22Rv1 (cell line): ENCODE measurements around the gene PDPR.
A peak's percentile ranks its signal among the peaks of the same experiment; 100 is the strongest.
"Not testable (repeated sequence)": the region's sequence is repeated elsewhere in the genome, so short reads cannot be mapped to it uniquely, and the experiment has no call there.

ENCODE experiments used
- H3K27ac ChIP-seq: fragments of 450-650 bp; 2 replicates; pipeline ENCODE4 v1.5.1; 2017
- ZFX ChIP-seq: fragments of 450-650 bp; IDR thresholded peaks from 2 replicates; pipeline ENCODE4 v1.6.1; 2017; ENCODE audit warnings: antibody characterized with exemption, borderline replicate concordance
- TF ChIP-seq, protein P1 (sequence below): fragments of 450-650 bp; IDR thresholded peaks from 2 replicates; pipeline ENCODE4 v1.5.1; 2017; ENCODE audit warnings: mild to moderate bottlenecking

Gene PDPR

DNA sequence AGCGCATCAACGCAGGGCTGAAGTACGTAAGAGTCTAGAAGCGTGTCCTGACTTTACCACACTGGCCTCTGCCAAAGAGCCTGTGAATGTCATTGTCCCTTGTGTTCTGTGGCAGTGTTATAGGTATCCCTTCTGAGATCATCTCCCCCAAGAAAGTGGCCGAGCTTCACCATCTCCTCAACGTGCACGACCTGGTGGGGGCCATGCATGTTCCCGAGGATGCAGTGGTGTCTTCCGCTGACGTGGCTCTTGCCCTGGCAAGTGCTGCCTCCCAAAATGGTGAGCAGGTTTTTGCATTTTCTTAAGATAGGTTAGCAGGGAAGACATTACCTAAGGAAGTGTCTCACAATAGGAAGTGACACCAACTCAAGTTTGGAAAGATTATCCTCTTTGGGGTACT is 14.7 kb downstream of the PDPR start:
- not testable (repeated sequence) for H3K27ac ChIP-seq

- not testable (repeated sequence) for H3K27ac ChIP-seq
Observed at GRCh38 chr16:70135796-70136195, 21.7 kb downstream of the PDPR start.

DNA sequence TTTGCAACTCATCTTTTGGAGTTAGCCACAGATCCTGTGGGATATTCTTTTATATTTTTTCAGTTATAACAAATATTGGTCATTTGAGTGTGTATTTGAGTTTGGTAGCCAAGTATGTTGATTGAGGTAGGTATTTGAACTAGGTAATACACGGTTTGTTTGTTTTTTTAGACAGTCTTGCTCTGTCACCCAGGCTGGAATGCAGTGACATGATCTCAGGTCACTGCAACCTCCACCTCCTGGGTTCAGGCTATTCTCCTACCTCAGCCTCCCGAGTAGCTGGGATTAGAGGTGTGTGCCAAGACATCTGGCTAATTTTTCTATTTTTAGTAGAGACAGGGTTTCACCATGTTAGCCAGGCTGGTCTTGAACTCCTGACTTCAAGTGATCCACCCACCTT is 22.5 kb downstream of the PDPR start:
- not testable (repeated sequence) for H3K27ac ChIP-seq

DNA sequence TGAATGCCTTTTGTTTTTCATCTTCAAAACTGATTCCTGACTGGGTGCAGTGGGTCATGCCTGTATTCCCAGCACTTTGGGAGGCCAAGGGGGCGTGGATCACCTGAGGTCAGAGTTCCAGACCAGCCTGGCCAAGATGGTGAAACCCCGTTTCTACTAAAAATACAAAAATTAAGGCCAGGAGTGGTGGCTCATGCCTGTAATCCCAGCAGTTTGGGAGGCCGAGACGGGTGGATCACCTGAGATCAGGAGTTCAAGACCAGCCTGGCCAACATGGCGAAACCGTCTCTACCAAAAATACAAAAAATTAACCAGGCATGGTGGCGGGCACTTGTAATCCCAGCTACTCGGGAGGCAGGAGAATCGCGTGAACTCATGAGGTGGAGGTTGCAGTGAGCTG is 28.6 kb downstream of the PDPR start:
- H3K27ac ChIP-seq, result not testable (repeated sequence)

- not testable (repeated sequence) for H3K27ac ChIP-seq
Observed at GRCh38 chr16:70143231-70143895, 29.2 kb downstream of the PDPR start.

DNA sequence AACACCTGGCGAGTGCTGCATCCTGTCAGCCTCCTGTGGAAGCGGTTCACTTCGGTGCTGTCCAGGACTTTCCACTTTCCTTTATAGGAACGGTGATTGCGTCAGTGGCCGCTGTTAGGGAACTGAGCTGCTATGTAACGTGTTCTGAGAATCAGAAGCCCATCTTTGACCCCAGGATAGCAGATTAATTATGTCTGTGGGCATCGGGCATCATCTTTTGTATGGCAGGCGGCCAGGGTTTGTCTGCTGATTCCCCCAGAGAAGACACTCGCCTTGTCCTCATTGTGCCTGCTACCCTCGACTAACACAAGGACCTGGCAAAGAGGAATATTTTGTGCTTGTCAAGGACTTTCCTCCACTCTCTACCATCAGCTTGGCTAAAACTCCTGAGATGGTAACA is 33.7 kb downstream of the PDPR start:
- H3K27ac ChIP-seq, result not testable (repeated sequence)

- not testable (repeated sequence) for H3K27ac ChIP-seq
Observed at GRCh38 chr16:70148453-70148852, 34.3 kb downstream of the PDPR start.

DNA sequence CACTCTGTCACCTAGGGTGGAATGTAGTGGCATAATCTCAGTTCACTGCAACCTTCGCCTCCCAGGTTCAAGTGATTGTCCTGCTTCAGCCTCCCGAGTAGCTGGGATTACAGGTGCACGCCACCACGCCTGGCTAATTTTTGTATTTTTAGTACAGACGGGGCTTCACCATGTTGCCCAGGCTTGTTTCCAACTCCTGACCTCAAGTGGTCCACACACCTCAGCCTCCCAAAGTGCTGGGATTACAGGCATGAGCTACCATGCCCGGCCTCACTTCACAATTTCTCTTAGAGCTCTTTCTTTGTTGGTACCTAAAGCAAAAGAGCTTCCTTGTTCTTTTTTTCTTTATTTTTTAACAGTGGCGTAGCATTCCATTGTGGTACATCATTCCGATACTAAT is 35.2 kb downstream of the PDPR start:
- H3K27ac ChIP-seq, result not testable (repeated sequence)

DNA sequence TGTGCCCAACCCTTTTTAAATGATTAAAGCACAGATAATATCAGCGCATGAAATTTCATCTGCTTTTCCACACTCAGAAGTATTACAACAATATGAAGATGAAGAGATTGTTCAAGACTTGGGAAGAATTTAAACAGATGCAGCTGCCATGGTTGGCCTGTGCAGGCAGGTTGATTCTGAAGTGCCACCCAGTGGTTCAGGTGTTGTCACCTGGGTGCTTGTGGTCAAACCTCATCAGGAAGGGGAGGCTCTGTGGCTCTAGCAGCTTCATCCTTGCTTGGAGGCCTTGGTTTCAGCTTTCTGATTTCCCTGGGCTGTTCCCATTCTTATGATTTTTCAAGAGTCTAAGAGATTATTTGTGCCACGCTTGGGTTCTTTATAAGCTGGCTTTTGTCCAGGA is 37.3 kb downstream of the PDPR start:
- TF ChIP-seq, protein P1, sequence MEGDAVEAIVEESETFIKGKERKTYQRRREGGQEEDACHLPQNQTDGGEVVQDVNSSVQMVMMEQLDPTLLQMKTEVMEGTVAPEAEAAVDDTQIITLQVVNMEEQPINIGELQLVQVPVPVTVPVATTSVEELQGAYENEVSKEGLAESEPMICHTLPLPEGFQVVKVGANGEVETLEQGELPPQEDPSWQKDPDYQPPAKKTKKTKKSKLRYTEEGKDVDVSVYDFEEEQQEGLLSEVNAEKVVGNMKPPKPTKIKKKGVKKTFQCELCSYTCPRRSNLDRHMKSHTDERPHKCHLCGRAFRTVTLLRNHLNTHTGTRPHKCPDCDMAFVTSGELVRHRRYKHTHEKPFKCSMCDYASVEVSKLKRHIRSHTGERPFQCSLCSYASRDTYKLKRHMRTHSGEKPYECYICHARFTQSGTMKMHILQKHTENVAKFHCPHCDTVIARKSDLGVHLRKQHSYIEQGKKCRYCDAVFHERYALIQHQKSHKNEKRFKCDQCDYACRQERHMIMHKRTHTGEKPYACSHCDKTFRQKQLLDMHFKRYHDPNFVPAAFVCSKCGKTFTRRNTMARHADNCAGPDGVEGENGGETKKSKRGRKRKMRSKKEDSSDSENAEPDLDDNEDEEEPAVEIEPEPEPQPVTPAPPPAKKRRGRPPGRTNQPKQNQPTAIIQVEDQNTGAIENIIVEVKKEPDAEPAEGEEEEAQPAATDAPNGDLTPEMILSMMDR, result peak; percentile 15; the same call in 1 of the 2 replicates
- TF ChIP-seq ZFX, result no peak
- H3K27ac ChIP-seq, result no peak overlapping the region

GRCh38 chr16:70151941-70152509 is 37.9 kb downstream of the PDPR start:
- no peak for TF ChIP-seq ZFX
- TF ChIP-seq, protein P1, result no peak
- no peak overlapping the region for H3K27ac ChIP-seq

GRCh38 chr16:70152578-70153302 is 38.6 kb downstream of the PDPR start:
- TF ChIP-seq, protein P1, result no peak
- TF ChIP-seq ZFX, result no peak
- H3K27ac ChIP-seq, result no peak overlapping the region

DNA sequence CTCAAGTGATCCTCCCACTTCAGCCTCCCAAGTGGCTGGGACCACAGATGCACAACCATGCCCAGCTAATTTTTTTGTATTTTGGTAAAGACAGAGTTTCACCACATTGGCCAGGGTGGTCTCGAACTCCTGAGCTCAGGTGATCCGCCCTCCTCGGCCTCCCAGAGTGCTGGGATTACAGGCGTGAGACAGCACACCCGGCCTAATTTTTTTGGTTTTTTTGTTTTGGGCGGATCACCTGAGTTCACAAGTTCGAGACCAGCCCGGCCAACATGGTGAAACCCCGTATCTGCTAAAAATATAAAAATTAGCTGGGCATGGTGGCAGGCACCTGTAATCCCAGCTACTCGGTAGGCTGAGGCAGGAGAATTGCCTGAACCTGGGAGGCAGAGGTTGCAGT is 40.6 kb downstream of the PDPR start:
- H3K27ac ChIP-seq, result not testable (repeated sequence)
